ENCODE results near the gene VPREB1.

DNA sequence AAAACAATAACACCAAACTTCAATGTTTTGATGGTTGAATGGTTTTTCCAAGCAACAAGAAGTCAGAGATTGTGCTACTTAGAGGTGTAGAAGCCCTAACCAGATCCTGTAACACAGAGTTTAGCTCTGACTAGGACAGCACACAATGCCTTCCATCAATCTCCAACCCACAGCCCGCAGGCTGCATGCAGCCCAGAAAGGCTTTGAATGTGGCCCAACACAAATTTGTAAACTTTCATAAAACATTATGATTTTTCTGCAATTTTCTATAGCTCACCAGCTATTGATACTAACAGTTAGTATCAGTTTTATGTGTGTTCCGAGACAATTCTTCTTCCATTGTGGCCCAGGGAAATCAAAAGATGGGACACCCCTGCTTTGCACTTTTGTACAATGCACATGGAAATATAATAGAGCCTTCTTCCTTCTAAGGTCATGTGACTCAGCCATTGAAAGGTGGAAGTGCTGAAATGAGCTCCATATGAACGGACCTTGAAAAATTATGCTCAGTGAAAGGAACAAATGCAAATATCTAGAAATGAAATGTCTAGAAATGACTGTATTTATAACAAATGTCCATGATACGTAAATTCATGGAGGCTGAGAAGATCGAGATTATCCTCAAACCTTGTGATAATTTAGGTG lies 47.6 kb upstream of the VPREB1 start:
- TF ChIP-seq, protein P1, sequence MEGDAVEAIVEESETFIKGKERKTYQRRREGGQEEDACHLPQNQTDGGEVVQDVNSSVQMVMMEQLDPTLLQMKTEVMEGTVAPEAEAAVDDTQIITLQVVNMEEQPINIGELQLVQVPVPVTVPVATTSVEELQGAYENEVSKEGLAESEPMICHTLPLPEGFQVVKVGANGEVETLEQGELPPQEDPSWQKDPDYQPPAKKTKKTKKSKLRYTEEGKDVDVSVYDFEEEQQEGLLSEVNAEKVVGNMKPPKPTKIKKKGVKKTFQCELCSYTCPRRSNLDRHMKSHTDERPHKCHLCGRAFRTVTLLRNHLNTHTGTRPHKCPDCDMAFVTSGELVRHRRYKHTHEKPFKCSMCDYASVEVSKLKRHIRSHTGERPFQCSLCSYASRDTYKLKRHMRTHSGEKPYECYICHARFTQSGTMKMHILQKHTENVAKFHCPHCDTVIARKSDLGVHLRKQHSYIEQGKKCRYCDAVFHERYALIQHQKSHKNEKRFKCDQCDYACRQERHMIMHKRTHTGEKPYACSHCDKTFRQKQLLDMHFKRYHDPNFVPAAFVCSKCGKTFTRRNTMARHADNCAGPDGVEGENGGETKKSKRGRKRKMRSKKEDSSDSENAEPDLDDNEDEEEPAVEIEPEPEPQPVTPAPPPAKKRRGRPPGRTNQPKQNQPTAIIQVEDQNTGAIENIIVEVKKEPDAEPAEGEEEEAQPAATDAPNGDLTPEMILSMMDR (conservative IDR thresholded peaks at IDR 0.05 in 1 of 2, IDR thresholded peaks at IDR 0.05 in 1 of 2; ENCODE audit: low read depth in 1 of 2, low read length in 2 of 2): no peak
- no peak for TF ChIP-seq EZH2 (IDR thresholded peaks at IDR 0.05; ENCODE audit: low read length, missing control alignments)

Data from fibroblast of lung (primary cell).